K562 (cell line): Measurements from ENCODE around the gene ZNF83. TPM values are rescaled to one million over a fixed set of nuclear protein-coding genes. Genes with fewer than 3 reads are reported as not detected.
A peak's percentile ranks its signal among the peaks of the same experiment; 100 is the strongest.

Source experiments
- ARID1B ChIP-seq: fragments of 450-650 bp; IDR thresholded peaks from 2 replicates; pipeline ENCODE4 v1.6.1; 2016; ENCODE audit warnings: antibody characterized with exemption, mild to moderate bottlenecking, inconsistent platforms
- ATF7 ChIP-seq: fragments of 450-650 bp; IDR thresholded peaks from 2 replicates; pipeline ENCODE4 v1.7.1; 2014; ENCODE audit warnings: mild to moderate bottlenecking, moderate library complexity
- MBD2 ChIP-seq: sonication (generic); IDR thresholded peaks from 2 replicates; pipeline ENCODE4 v1.6.1; 2016; ENCODE audit warnings: low read depth, borderline replicate concordance
- MECOM ChIP-seq: fragments of 250-450 bp; sonication (Bioruptor Pico); IDR thresholded peaks from 2 replicates; pipeline ENCODE4 v1.8.0; 2022; ENCODE audit warnings: inconsistent platforms
- NFIC ChIP-seq: fragments of 450-650 bp; IDR thresholded peaks from 2 replicates; pipeline ENCODE4 v1.6.1; 2017; ENCODE audit warnings: mild to moderate bottlenecking, inconsistent platforms
- PYGO2 ChIP-seq: fragments of 450-650 bp; IDR thresholded peaks from 2 replicates; pipeline ENCODE4 v1.6.1; 2016; ENCODE audit warnings: mild to moderate bottlenecking, missing genetic modification characterization, moderate library complexity, missing compliant biosample characterization
- RB1 ChIP-seq: fragments of 450-650 bp; IDR thresholded peaks from 2 replicates; pipeline ENCODE4 v1.6.1; 2017; ENCODE audit warnings: low read depth, mild to moderate bottlenecking
- polyA plus RNA-seq, 8 experiments: library from polyadenylated mRNA; depleted of rRNA in 4 of 8; stranded (reverse) in 5 of 8; unstranded in 3 of 8; fragments of >200 nt; fragmentation: Nextera tagmentation in 2 of 8; fragmentation: Illumina TruSeq in 1 of 8; extraction: Ambion mirVana in 2 of 8; extraction: Trizol in 1 of 8; gene quantifications; 2 replicates each; pipeline versions ENCODE4 v1.2.1 to v1.2.3, GENCODE V29; 2011 to 2014; ENCODE audit warnings: inconsistent platforms in 1 of 8, missing spikeins in 1 of 8
- total RNA-seq, 7 experiments: library from RNA; depleted of rRNA in 6 of 7; stranded (reverse); fragments of >200 nt in 6 of 7; fragmentation: Illumina TruSeq in 2 of 7; extraction: Trizol in 2 of 7; gene quantifications; 2 replicates each; pipeline versions ENCODE4 v1.2.1 to v1.2.3, GENCODE V29; 2011 to 2021; ENCODE audit warnings: low replicate concordance in 1 of 7
- TF ChIP-seq, protein P1 (sequence below): fragments of 450-650 bp; formaldehyde crosslinking; IDR thresholded peaks from 2 replicates; pipeline ENCODE4 v1.4.0; 2020; ENCODE audit warnings: mild to moderate bottlenecking, mixed read lengths
- TF ChIP-seq, protein P2 (sequence below): fragments of 450-650 bp; IDR thresholded peaks from 2 replicates; pipeline ENCODE4 v1.6.1; 2016; ENCODE audit warnings: mild to moderate bottlenecking, moderate library complexity
- TF ChIP-seq, protein P3 (sequence below): fragments of 250-450 bp; sonication (Bioruptor Pico); IDR thresholded peaks from 2 replicates; pipeline ENCODE4 v1.5.0; 2021; ENCODE audit warnings: mild to moderate bottlenecking, borderline replicate concordance

The ZNF83 gene
- total and polyA plus RNA-seq, 9 of the 15 experiments (the other 6 are each of a cell fraction or from before 2014, with no cell fraction given): 18.6 to 74.3 (median 51.9) TPM

DNA sequence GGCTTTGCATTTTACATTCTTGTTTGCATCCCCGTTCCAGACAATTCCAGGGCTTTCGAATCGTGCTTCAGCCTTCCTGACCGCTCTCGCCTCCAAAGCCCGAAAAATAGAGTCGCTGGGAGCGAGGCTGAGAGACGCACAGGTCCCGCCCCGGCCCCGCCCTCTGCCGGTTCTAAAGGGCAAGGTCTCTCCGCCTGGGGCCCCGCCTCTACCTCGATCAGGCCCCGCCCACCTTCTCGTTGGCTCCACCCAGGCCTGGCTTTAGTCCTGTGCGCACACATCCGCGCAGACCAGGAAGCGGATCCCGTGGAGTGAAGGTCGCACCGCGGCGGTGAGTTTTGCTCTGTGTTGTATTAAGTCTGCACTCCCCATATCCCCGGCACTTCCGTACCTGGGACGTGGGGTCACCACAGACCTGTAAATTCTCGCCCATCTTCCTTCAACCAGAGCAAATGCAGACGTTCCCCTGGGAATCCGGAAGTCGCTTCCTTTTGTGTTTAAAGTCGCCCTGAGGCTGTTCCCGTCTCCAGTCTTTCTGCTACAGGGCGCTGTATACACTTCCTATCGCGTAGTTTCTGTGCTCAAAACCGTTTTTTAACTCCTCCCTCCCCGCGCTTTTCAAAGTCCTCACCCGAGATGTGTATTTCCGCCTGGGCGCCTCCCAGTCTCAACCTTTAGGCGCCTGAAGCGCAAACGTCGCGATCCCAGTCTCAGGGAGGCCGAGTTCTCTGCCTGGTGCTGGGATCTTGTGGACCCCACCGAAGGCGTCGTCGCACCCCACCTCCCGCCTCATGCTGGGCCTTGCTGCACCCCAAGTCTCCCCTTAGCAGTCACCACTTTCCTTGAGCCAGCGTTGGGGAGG lies 67.9 kb downstream of the ZNF83 start, which contains the start of gene ZNF701 (continued):
- TF ChIP-seq, protein P1, sequence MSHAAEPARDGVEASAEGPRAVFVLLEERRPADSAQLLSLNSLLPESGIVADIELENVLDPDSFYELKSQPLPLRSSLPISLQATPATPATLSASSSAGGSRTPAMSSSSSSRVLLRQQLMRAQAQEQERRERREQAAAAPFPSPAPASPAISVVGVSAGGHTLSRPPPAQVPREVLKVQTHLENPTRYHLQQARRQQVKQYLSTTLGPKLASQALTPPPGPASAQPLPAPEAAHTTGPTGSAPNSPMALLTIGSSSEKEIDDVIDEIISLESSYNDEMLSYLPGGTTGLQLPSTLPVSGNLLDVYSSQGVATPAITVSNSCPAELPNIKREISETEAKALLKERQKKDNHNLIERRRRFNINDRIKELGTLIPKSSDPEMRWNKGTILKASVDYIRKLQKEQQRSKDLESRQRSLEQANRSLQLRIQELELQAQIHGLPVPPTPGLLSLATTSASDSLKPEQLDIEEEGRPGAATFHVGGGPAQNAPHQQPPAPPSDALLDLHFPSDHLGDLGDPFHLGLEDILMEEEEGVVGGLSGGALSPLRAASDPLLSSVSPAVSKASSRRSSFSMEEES (CRISPR knock-in tag): no peak
- no peak for TF ChIP-seq MECOM (CRISPR knock-in tag)
- TF ChIP-seq ARID1B: 0 out of 2 replicates have a peak, but pooled peaks have one; percentile 9
- TF ChIP-seq RB1: peak; percentile 26; the same call in 1 of the 2 replicates
- no peak for TF ChIP-seq PYGO2 (tag)
- TF ChIP-seq, protein P2, sequence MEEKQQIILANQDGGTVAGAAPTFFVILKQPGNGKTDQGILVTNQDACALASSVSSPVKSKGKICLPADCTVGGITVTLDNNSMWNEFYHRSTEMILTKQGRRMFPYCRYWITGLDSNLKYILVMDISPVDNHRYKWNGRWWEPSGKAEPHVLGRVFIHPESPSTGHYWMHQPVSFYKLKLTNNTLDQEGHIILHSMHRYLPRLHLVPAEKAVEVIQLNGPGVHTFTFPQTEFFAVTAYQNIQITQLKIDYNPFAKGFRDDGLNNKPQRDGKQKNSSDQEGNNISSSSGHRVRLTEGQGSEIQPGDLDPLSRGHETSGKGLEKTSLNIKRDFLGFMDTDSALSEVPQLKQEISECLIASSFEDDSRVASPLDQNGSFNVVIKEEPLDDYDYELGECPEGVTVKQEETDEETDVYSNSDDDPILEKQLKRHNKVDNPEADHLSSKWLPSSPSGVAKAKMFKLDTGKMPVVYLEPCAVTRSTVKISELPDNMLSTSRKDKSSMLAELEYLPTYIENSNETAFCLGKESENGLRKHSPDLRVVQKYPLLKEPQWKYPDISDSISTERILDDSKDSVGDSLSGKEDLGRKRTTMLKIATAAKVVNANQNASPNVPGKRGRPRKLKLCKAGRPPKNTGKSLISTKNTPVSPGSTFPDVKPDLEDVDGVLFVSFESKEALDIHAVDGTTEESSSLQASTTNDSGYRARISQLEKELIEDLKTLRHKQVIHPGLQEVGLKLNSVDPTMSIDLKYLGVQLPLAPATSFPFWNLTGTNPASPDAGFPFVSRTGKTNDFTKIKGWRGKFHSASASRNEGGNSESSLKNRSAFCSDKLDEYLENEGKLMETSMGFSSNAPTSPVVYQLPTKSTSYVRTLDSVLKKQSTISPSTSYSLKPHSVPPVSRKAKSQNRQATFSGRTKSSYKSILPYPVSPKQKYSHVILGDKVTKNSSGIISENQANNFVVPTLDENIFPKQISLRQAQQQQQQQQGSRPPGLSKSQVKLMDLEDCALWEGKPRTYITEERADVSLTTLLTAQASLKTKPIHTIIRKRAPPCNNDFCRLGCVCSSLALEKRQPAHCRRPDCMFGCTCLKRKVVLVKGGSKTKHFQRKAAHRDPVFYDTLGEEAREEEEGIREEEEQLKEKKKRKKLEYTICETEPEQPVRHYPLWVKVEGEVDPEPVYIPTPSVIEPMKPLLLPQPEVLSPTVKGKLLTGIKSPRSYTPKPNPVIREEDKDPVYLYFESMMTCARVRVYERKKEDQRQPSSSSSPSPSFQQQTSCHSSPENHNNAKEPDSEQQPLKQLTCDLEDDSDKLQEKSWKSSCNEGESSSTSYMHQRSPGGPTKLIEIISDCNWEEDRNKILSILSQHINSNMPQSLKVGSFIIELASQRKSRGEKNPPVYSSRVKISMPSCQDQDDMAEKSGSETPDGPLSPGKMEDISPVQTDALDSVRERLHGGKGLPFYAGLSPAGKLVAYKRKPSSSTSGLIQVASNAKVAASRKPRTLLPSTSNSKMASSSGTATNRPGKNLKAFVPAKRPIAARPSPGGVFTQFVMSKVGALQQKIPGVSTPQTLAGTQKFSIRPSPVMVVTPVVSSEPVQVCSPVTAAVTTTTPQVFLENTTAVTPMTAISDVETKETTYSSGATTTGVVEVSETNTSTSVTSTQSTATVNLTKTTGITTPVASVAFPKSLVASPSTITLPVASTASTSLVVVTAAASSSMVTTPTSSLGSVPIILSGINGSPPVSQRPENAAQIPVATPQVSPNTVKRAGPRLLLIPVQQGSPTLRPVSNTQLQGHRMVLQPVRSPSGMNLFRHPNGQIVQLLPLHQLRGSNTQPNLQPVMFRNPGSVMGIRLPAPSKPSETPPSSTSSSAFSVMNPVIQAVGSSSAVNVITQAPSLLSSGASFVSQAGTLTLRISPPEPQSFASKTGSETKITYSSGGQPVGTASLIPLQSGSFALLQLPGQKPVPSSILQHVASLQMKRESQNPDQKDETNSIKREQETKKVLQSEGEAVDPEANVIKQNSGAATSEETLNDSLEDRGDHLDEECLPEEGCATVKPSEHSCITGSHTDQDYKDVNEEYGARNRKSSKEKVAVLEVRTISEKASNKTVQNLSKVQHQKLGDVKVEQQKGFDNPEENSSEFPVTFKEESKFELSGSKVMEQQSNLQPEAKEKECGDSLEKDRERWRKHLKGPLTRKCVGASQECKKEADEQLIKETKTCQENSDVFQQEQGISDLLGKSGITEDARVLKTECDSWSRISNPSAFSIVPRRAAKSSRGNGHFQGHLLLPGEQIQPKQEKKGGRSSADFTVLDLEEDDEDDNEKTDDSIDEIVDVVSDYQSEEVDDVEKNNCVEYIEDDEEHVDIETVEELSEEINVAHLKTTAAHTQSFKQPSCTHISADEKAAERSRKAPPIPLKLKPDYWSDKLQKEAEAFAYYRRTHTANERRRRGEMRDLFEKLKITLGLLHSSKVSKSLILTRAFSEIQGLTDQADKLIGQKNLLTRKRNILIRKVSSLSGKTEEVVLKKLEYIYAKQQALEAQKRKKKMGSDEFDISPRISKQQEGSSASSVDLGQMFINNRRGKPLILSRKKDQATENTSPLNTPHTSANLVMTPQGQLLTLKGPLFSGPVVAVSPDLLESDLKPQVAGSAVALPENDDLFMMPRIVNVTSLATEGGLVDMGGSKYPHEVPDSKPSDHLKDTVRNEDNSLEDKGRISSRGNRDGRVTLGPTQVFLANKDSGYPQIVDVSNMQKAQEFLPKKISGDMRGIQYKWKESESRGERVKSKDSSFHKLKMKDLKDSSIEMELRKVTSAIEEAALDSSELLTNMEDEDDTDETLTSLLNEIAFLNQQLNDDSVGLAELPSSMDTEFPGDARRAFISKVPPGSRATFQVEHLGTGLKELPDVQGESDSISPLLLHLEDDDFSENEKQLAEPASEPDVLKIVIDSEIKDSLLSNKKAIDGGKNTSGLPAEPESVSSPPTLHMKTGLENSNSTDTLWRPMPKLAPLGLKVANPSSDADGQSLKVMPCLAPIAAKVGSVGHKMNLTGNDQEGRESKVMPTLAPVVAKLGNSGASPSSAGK: peak; percentile 79
- peak; percentile 61; the same call in 1 of the 2 replicates for TF ChIP-seq MBD2
- TF ChIP-seq, protein P3, sequence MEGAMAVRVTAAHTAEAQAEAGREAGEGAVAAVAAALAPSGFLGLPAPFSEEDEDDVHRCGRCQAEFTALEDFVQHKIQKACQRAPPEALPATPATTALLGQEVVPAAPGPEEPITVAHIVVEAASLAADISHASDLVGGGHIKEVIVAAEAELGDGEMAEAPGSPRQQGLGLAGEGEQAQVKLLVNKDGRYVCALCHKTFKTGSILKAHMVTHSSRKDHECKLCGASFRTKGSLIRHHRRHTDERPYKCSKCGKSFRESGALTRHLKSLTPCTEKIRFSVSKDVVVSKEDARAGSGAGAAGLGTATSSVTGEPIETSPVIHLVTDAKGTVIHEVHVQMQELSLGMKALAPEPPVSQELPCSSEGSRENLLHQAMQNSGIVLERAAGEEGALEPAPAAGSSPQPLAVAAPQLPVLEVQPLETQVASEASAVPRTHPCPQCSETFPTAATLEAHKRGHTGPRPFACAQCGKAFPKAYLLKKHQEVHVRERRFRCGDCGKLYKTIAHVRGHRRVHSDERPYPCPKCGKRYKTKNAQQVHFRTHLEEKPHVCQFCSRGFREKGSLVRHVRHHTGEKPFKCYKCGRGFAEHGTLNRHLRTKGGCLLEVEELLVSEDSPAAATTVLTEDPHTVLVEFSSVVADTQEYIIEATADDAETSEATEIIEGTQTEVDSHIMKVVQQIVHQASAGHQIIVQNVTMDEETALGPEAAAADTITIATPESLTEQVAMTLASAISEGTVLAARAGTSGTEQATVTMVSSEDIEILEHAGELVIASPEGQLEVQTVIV (CRISPR knock-in tag): no peak
- peak; percentile 58 for TF ChIP-seq ATF7
- TF ChIP-seq NFIC: no peak
